GM12878 (cell line): ENCODE data around the gene GALNT18. TPM values are rescaled to one million over a fixed set of nuclear protein-coding genes. Genes with fewer than 3 reads are reported as not detected.

Experiments used
- ATAC-seq: fragments of 200-7000 bp; cut with Tn5 transposase; 3 replicates; pipeline ENCODE4 v1.9.1; 2020; ENCODE audit warnings: mild to moderate bottlenecking, moderate library complexity
- BruUV-seq: library from RNA; stranded (reverse); fragments of 400-500 nt; replicated peaks from 2 replicates; lab custom pipeline; 2021; lab: Mats Ljungman, UMichigan
- CTCF ChIA-PET: fragments of 300-600 bp; sonication (Branson Sonifier 250); formaldehyde crosslinking; extraction: SDS; loops from one replicate; lab custom pipeline; 2021; ENCODE audit warnings: inconsistent platforms; lab: Yijun Ruan, JAX
- POLR2A ChIA-PET: fragments of 350-600 bp; formaldehyde crosslinking; extraction: SDS; loops from one replicate; lab custom pipeline; 2021; ENCODE audit warnings: inconsistent platforms; lab: Charles Lee
- RAD21 ChIA-PET: fragments of 300-600 bp; sonication (Branson Sonifier 250); formaldehyde crosslinking; loops from one replicate; lab custom pipeline; 2023; ENCODE audit warnings: antibody characterized with exemption; ENCODE audit not compliant: unreplicated experiment; lab: Charles Lee
- SMC1A ChIA-PET: fragments of 300-600 bp; sonication (Branson Sonifier 250); formaldehyde crosslinking; loops from one replicate; lab custom pipeline; 2023; ENCODE audit not compliant: unreplicated experiment, uncharacterized antibody; lab: Charles Lee
- DNase-seq: peaks from one replicate; pipeline ENCODE4 v3.0.0-alpha.2; 2011; ENCODE audit warnings: low read depth, low spot score
- FAIRE-seq: peaks from 3 replicates; lab custom pipeline; 2011; peaks lifted over from hg19 to GRCh38; lab: Jason Lieb, UNC
- H2AFZ ChIP-seq: 2 replicates; pipeline ENCODE4 v1.6.0; 2011; ENCODE audit warnings: low read depth, low read length, control low read depth; ENCODE audit not compliant: control insufficient read depth
- H3K27ac ChIP-seq: 2 replicates; pipeline ENCODE4 v1.5.1; 2011; ENCODE audit warnings: control low read depth; ENCODE audit not compliant: control insufficient read depth, insufficient read depth
- H3K27me3 ChIP-seq, 2 experiments: replicated peaks in 1 of 2; 2 replicates each; pipeline versions ENCODE4 v1.6.0 to v1.6.1; 2011; ENCODE audit warnings: low read length in 1 of 2; ENCODE audit not compliant: control insufficient read depth in 2 of 2, insufficient read depth in 2 of 2
- H3K36me3 ChIP-seq, 2 experiments: 2 replicates each; pipeline ENCODE4 v1.5.1; 2011; ENCODE audit warnings: low read length in 1 of 2; ENCODE audit not compliant: control insufficient read depth in 2 of 2, insufficient read depth in 2 of 2
- H3K4me1 ChIP-seq: 2 replicates; pipeline ENCODE4 v1.6.1; 2011; ENCODE audit warnings: mild to moderate bottlenecking, low read length, moderate library complexity, mixed read lengths; ENCODE audit not compliant: control insufficient read depth, insufficient read depth
- H3K4me2 ChIP-seq: 2 replicates; pipeline ENCODE4 v1.6.0; 2011; ENCODE audit warnings: control low read depth; ENCODE audit not compliant: control insufficient read depth, insufficient read depth
- H3K4me3 ChIP-seq: fragments of 200-600 bp; sonication (generic); 2 replicates; pipeline ENCODE4 v1.5.1; 2016
- H3K79me2 ChIP-seq: 2 replicates; pipeline ENCODE4 v1.6.0; 2011; ENCODE audit warnings: low read length; ENCODE audit not compliant: control insufficient read depth, insufficient read depth
- H3K9ac ChIP-seq: 2 replicates; pipeline ENCODE4 v1.8.0; 2011; ENCODE audit warnings: low read length, control low read depth, mixed read lengths; ENCODE audit not compliant: control insufficient read depth, insufficient read depth
- H3K9me3 ChIP-seq: replicated peaks from 3 replicates; pipeline ENCODE4 v1.5.1; 2011; ENCODE audit warnings: mild to moderate bottlenecking, low read length; ENCODE audit not compliant: control insufficient read depth, insufficient read depth
- H4K20me1 ChIP-seq: 2 replicates; pipeline ENCODE4 v1.6.0; 2011; ENCODE audit not compliant: control insufficient read depth, insufficient read depth
- ETV6 ChIP-seq, 2 experiments: fragments of 450-650 bp in 1 of 2; IDR thresholded peaks in 1 of 2; conservative IDR thresholded peaks in 1 of 2; 2 replicates each; pipeline ENCODE4 v1.6.1; 2014; ENCODE audit warnings: antibody characterized with exemption in 1 of 2, borderline replicate concordance in 1 of 2, low read depth in 1 of 2, mild to moderate bottlenecking in 1 of 2, moderate library complexity in 1 of 2
- NFYA ChIP-seq: IDR thresholded peaks from 2 replicates; pipeline ENCODE4 v1.6.1; 2011; ENCODE audit warnings: low read depth, mild to moderate bottlenecking, low read length, improper control_type of control experiment, borderline replicate concordance
- NRF1 ChIP-seq: conservative IDR thresholded peaks from 2 replicates; pipeline ENCODE4 v1.6.1; 2011; ENCODE audit warnings: mild to moderate bottlenecking, low read depth, low read length, improper control_type of control experiment
- PAX8 ChIP-seq: fragments of 450-650 bp; IDR thresholded peaks from 2 replicates; pipeline ENCODE4 v1.6.1; 2017; ENCODE audit warnings: mild to moderate bottlenecking, moderate library complexity
- POLR2AphosphoS5 ChIP-seq: IDR thresholded peaks from 2 replicates; pipeline ENCODE4 v1.6.1; 2011; ENCODE audit warnings: mild to moderate bottlenecking, low read length, inconsistent platforms
- SMC3 ChIP-seq: IDR thresholded peaks from 2 replicates; pipeline ENCODE4 v1.6.1; 2011; ENCODE audit warnings: low read length, improper control_type of control experiment, borderline replicate concordance
- STAT1 ChIP-seq: fragments of 450-650 bp; conservative IDR thresholded peaks from 2 replicates; pipeline ENCODE4 v1.6.1; 2014; ENCODE audit warnings: antibody characterized with exemption, mild to moderate bottlenecking
- ZNF274 ChIP-seq: IDR thresholded peaks from one replicate; pipeline ENCODE4 v1.8.0; 2011; ENCODE audit not compliant: insufficient read length, insufficient read depth
- ZNF384 ChIP-seq: IDR thresholded peaks from 2 replicates; pipeline ENCODE4 v1.6.1; 2012; ENCODE audit warnings: low read depth, mild to moderate bottlenecking, low read length, improper control_type of control experiment, borderline replicate concordance
- ZNF622 ChIP-seq: fragments of 450-650 bp; IDR thresholded peaks from 2 replicates; pipeline ENCODE4 v1.6.1; 2017; ENCODE audit warnings: mild to moderate bottlenecking, inconsistent platforms
- ZSCAN29 ChIP-seq: fragments of 450-650 bp; IDR thresholded peaks from 2 replicates; pipeline ENCODE4 v1.6.1; 2017; ENCODE audit warnings: mild to moderate bottlenecking, moderate library complexity
- WGBS: methylation state at CpG from one replicate; pipeline ENCODE4 v1.1.6; 2016; ENCODE audit warnings: low lambda C conversion rate; ENCODE audit not compliant: insufficient replicate concordance, insufficient coverage; ENCODE audit errors: missing lambda C conversion rate; 5-methylcytosine and 5-hydroxymethylcytosine counted together
- in situ Hi-C: fragments of 300-500 bp; cut with MboI; formaldehyde crosslinking; loops from 9 replicates; pipeline ENCODE4 v1.14.3; 2018; ENCODE audit warnings: mixed read lengths
- intact Hi-C: fragments of 100-400 bp; cut with micrococcal nuclease; formaldehyde crosslinking; loops from one replicate; pipeline ENCODE4 v1.14.2; 2022; ENCODE audit not compliant: unreplicated experiment
- polyA plus RNA-seq, 11 experiments: library from polyadenylated mRNA; depleted of rRNA in 4 of 11; unstranded in 6 of 11; stranded (reverse) in 5 of 11; fragments of >200 nt; fragmentation: Nextera tagmentation in 4 of 11; fragmentation: Illumina TruSeq in 1 of 11; extraction: Ambion mirVana in 4 of 11; extraction: Trizol in 1 of 11; gene quantifications; 1 replicate in 1 of 11; 2 replicates in 10 of 11; pipeline versions ENCODE4 v1.2.1 to v1.2.3, GENCODE V29; 2011 to 2016; ENCODE audit warnings: inconsistent platforms in 2 of 11, missing spikeins in 2 of 11, low read depth in 1 of 11
- total RNA-seq, 4 experiments: library from RNA; depleted of rRNA in 3 of 4; stranded (reverse); fragments of >200 nt in 3 of 4; fragmentation: Illumina TruSeq in 1 of 4; extraction: Trizol in 1 of 4; gene quantifications; 2 replicates each; pipeline versions ENCODE4 v1.2.1 to v1.2.3, GENCODE V29; 2013 to 2021
- TF ChIP-seq, protein P1 (sequence below): fragments of 450-650 bp; formaldehyde crosslinking; IDR thresholded peaks from 2 replicates; pipeline ENCODE4 v1.4.0; 2022; ENCODE audit warnings: mild to moderate bottlenecking, moderate library complexity
- TF ChIP-seq, protein P2 (sequence below): IDR thresholded peaks from 2 replicates; pipeline ENCODE4 v1.6.1; 2011; ENCODE audit warnings: borderline replicate concordance, low read depth, mild to moderate bottlenecking, moderate library complexity, mixed read lengths, low read length; ENCODE audit not compliant: insufficient read depth; ENCODE audit errors: extremely low read length
- TF ChIP-seq, protein P3 (sequence below): fragments of 450-650 bp; IDR thresholded peaks from 2 replicates; pipeline ENCODE4 v1.6.1; 2016; ENCODE audit warnings: mild to moderate bottlenecking

The GALNT18 gene
- total and polyA plus RNA-seq, 10 of the 15 experiments (the other 5 are each of a cell fraction or from before 2014, with no cell fraction given) = 1.2 to 14.2 (median 6.3) TPM

DNA sequence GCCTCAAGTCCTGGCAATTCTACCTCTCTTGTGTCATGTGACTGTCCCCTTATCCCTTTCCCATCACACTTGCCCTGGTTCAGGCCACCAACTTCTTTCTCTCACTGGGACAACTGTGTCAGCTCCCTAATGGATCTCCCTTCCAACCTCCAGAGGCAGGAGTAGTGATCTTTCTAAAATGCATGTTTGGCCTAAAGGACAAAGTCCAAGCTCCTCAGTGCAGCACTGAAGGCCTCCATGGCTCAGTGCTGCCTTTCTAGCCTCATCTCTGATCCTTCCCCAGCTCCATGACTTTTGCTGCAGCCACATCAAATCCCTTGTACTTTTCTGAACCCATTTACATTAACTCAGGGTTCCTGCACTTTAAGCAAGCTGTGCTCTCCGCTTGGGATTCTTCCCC lies 349.6 kb downstream of the GALNT18 start (continued):
- no peak for TF ChIP-seq ZSCAN29
- no peak for TF ChIP-seq ZNF384

DNA sequence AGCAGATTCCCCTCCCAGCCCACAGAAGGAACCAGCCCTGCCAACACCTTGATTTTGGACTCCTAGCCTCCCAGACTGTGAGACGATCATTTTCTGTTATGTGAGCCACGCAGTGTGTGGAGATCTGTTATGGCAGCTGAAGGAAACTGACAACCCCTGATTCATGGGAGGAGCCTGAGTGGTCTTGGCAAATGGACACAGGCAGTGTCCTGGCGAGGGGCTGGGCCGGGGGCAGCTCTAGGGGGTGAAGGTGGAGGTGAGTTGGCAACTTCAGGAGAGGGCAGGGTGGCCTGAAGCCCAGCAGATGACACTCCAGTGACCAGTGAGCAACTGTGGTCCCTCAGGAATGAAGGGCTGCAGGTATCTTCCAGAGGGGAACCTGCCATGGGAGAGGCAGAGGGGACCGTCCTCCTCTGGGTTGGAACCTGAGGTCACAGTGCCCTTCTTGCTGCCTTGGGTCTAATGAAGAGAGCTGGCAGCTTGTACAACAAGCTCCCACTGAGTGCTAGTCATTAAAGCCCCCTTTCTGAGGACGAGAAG lies 351.5 kb downstream of the GALNT18 start:
- WGBS = 44% methylated on average over 6 of the region's 6 CpGs
- Histone ChIP-seq H3K4me3 (no peak overlapping the region), H3K36me3 (no peaks in the 10 kb centered on the region), H3K27me3 (no peaks in the 10 kb centered on the region), H3K4me2 (no peak overlapping the region), H3K9ac (no peak overlapping the region), H3K9me3 (no peaks in the 10 kb centered on the region), H3K27ac (no peak overlapping the region), H3K79me2 (no peaks in the 10 kb centered on the region), H4K20me1 (no peaks in the 10 kb centered on the region), H3K4me1 (peaks cover 5% of the 10 kb centered on the region), H2AFZ (no peak overlapping the region)
- TF ChIP-seq, protein P1, sequence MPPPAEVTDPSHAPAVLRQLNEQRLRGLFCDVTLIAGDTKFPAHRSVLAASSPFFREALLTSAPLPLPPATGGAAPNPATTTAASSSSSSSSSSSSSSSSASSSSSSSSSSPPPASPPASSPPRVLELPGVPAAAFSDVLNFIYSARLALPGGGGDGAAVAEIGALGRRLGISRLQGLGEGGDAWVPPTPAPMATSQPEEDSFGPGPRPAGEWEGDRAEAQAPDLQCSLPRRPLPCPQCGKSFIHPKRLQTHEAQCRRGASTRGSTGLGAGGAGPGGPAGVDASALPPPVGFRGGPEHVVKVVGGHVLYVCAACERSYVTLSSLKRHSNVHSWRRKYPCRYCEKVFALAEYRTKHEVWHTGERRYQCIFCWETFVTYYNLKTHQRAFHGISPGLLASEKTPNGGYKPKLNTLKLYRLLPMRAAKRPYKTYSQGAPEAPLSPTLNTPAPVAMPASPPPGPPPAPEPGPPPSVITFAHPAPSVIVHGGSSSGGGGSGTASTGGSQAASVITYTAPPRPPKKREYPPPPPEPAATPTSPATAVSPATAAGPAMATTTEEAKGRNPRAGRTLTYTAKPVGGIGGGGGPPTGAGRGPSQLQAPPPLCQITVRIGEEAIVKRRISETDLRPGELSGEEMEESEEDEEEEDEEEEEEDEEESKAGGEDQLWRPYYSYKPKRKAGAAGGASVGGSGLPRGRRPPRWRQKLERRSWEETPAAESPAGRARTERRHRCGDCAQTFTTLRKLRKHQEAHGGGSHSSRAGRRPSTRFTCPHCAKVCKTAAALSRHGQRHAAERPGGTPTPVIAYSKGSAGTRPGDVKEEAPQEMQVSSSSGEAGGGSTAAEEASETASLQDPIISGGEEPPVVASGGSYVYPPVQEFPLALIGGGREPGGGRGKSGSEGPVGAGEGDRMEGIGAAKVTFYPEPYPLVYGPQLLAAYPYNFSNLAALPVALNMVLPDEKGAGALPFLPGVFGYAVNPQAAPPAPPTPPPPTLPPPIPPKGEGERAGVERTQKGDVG = no peak
- TF ChIP-seq PAX8 (no peak), SMC3 (no peak), ZNF274 (no peak), NFYA (no peak), POLR2AphosphoS5 (no peak), ETV6 (conservative IDR thresholded peaks at IDR 0.05 in 1 of 2, IDR thresholded peaks at IDR 0.05 in 1 of 2; ENCODE audit: borderline replicate concordance in 1 of 2, low read depth in 1 of 2) (no peak), ZNF622 (no peak), NRF1 (no peak), STAT1 (no peak)
- TF ChIP-seq, protein P2, sequence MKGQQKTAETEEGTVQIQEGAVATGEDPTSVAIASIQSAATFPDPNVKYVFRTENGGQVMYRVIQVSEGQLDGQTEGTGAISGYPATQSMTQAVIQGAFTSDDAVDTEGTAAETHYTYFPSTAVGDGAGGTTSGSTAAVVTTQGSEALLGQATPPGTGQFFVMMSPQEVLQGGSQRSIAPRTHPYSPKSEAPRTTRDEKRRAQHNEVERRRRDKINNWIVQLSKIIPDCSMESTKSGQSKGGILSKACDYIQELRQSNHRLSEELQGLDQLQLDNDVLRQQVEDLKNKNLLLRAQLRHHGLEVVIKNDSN = no peak
- TF ChIP-seq, protein P3, sequence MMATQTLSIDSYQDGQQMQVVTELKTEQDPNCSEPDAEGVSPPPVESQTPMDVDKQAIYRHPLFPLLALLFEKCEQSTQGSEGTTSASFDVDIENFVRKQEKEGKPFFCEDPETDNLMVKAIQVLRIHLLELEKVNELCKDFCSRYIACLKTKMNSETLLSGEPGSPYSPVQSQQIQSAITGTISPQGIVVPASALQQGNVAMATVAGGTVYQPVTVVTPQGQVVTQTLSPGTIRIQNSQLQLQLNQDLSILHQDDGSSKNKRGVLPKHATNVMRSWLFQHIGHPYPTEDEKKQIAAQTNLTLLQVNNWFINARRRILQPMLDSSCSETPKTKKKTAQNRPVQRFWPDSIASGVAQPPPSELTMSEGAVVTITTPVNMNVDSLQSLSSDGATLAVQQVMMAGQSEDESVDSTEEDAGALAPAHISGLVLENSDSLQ = no peak
- FAIRE-seq (no peak), DNase-seq (no peak), ATAC-seq (no peak)
- ChIA-PET CTCF (interaction anchor here (0.6 to 2.5 kb wide), 3 partner anchors 242 to 362 kb away, joined by 3 to 7 read pairs (median 3); no protein-coding TSS in a partner anchor), RAD21 (no interaction called here), POLR2A (interaction anchor here (0.5 kb wide), 1 partner anchor 572 kb away, joined by 11 read pairs; no protein-coding TSS in a partner anchor), SMC1A (interaction anchor here (1.0 kb wide), 1 partner anchor 122 kb away, joined by 3 read pairs; no protein-coding TSS in a partner anchor)
- BruUV-seq = no TSS peak
- intact Hi-C loops (no loop called here), in situ Hi-C loops (no loop called here)
